B cell (primary cell): Measurements from ENCODE around the gene IL6ST.
"Not testable (repeated sequence)": the region's sequence is repeated elsewhere in the genome, so short reads cannot be mapped to it uniquely, and the experiment has no call there.

Experiments used
- EZH2 ChIP-seq: IDR thresholded peaks from 2 replicates; pipeline ENCODE4 v1.6.1; 2012; ENCODE audit warnings: borderline replicate concordance, low read depth, mild to moderate bottlenecking, moderate library complexity, low read length; ENCODE audit not compliant: insufficient read depth, poor library complexity, severe bottlenecking
- TF ChIP-seq, protein P1 (sequence below): fragments of 200-600 bp; IDR thresholded peaks from one replicate; pipeline ENCODE4 v1.8.0; 2022; ENCODE audit warnings: antibody characterized with exemption, mild to moderate bottlenecking

- TF ChIP-seq, protein P1, sequence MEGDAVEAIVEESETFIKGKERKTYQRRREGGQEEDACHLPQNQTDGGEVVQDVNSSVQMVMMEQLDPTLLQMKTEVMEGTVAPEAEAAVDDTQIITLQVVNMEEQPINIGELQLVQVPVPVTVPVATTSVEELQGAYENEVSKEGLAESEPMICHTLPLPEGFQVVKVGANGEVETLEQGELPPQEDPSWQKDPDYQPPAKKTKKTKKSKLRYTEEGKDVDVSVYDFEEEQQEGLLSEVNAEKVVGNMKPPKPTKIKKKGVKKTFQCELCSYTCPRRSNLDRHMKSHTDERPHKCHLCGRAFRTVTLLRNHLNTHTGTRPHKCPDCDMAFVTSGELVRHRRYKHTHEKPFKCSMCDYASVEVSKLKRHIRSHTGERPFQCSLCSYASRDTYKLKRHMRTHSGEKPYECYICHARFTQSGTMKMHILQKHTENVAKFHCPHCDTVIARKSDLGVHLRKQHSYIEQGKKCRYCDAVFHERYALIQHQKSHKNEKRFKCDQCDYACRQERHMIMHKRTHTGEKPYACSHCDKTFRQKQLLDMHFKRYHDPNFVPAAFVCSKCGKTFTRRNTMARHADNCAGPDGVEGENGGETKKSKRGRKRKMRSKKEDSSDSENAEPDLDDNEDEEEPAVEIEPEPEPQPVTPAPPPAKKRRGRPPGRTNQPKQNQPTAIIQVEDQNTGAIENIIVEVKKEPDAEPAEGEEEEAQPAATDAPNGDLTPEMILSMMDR, result not testable (repeated sequence)
- TF ChIP-seq EZH2, result not testable (repeated sequence)
Observed at GRCh38 chr5:56035394-56035793, 40.6 kb upstream of the IL6ST start.
